Measurements from ENCODE around the gene CFAP20DC. TPM values are rescaled to one million over a fixed set of nuclear protein-coding genes. Genes with fewer than 3 reads are reported as not detected.

Gene CFAP20DC
- total RNA-seq, 1 donor from 2014 or later, result 5.4 TPM

DNA sequence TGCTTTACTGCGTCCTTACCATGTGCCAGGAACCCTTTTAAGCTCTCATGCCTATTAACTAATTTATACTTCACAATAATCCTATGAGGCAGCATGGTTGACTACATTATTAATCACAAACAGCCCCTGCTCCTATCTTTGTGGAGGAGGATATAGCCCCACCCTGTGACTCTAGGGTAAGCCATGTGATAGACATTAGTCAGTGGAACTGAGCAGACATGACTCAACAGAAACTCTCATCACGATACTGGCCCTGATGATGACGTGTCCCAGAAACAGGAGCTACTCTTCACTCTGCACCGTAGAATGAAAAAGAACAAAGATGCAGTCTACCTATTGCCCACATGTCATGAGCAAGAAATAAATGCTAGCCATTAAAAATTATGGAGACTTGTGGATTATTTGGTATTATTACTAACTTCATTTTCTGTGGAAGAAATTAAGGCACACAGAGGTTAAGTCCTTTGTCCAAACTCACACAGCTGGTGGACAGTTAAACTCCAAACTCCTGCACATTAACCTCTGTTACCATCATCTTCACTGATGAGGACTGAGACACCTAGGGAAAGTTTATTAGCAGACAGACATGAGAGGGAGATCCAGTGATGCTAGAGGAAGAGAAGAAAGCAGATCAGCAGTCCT is 51.2 kb downstream of the CFAP20DC start:
- intact Hi-C loops (cut with DNase I), result no loop called here

GRCh38 chr3:58996730-58997129 is 53.1 kb downstream of the CFAP20DC start:
- Histone ChIP-seq H3K36me3 (no peaks in the 10 kb centered on the region), H3K4me3 (no peak overlapping the region), H3K27me3 (no peaks in the 10 kb centered on the region), H3K27ac (no peak overlapping the region), H3K4me1 (peaks cover 6% of the 10 kb centered on the region), H3K9me3 (no peaks in the 10 kb centered on the region)
- TF ChIP-seq POLR2AphosphoS5 (IDR thresholded peaks at IDR 0.05; ENCODE audit: insufficient read depth in 1 of 2, low read depth in 1 of 2) (no peak), CTCF (IDR thresholded peaks at IDR 0.05) (no peak), POLR2A (IDR thresholded peaks at IDR 0.05) (no peak)
- intact Hi-C loops (cut with DNase I), result no loop called here
- no peak for DNase-seq (ENCODE audit: extremely low spot score in 2 of 2)

More for the DNA sequence above, 51.2 kb downstream of the CFAP20DC start:
- H3K36me3 ChIP-seq, result no peaks in the 10 kb centered on the region
- H3K9me3 ChIP-seq, result no peaks in the 10 kb centered on the region
- no peak for DNase-seq (ENCODE audit: extremely low spot score in 2 of 2)
- TF ChIP-seq POLR2A (IDR thresholded peaks at IDR 0.05) (no peak), CTCF (IDR thresholded peaks at IDR 0.05) (no peak), POLR2AphosphoS5 (IDR thresholded peaks at IDR 0.05; ENCODE audit: insufficient read depth in 1 of 2, low read depth in 1 of 2) (peak in 1 of 2 donors; percentile 75)
- no peaks in the 10 kb centered on the region for H3K27me3 ChIP-seq
- H3K4me3 ChIP-seq, result no peak overlapping the region
- H3K27ac ChIP-seq, result peak overlapping the region; percentile 37
- H3K4me1 ChIP-seq, result peaks cover 6% of the 10 kb centered on the region

DNA sequence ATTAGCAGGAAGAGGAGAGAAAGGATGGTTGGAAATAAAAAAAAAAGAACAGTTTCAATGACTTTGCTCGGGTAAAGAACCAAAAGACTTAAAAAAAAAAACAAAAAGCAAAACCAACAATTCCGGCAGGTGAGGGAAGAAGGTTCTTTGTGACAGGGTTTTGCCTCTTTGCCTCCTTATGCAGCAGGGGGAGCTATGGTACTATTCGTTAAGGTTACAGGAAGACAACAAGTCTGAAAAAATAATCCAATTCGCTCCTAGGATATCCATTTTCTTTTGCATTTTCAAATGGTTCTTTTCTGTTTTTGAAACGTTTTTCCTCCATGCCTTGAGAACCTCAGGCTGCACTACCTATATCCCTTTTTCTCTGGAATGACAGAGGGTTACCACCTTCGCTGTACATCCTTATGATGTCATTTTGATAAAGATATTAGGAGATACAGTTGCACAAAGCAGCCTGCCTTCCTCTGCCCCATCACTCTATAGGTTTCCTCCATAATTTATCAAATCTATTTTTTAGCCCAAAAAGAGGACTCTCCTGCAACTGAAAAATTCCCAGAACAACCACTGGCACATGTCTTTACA is 55.0 kb downstream of the CFAP20DC start:
- intact Hi-C loops (cut with DNase I), result no loop called here
- Histone ChIP-seq H3K4me3 (no peak overlapping the region), H3K4me1 (peaks cover 6% of the 10 kb centered on the region), H3K9me3 (no peaks in the 10 kb centered on the region), H3K36me3 (no peaks in the 10 kb centered on the region), H3K27me3 (no peaks in the 10 kb centered on the region), H3K27ac (no peak overlapping the region)
- TF ChIP-seq POLR2AphosphoS5 (IDR thresholded peaks at IDR 0.05; ENCODE audit: insufficient read depth in 1 of 2, low read depth in 1 of 2) (peak in 1 of 2 donors; percentile 19), POLR2A (IDR thresholded peaks at IDR 0.05) (no peak), CTCF (IDR thresholded peaks at IDR 0.05) (no peak)
- no peak for DNase-seq (ENCODE audit: extremely low spot score in 2 of 2)

GRCh38 chr3:58993547-58993946 is 56.3 kb downstream of the CFAP20DC start:
- Histone ChIP-seq H3K9me3 (no peaks in the 10 kb centered on the region), H3K4me3 (no peak overlapping the region), H3K4me1 (no peaks in the 10 kb centered on the region), H3K27ac (no peak overlapping the region), H3K36me3 (no peaks in the 10 kb centered on the region), H3K27me3 (no peaks in the 10 kb centered on the region)
- TF ChIP-seq CTCF (IDR thresholded peaks at IDR 0.05), result no peak
- TF ChIP-seq POLR2AphosphoS5 (IDR thresholded peaks at IDR 0.05; ENCODE audit: insufficient read depth in 1 of 2, low read depth in 1 of 2), result no peak
- no peak for TF ChIP-seq POLR2A (IDR thresholded peaks at IDR 0.05)
- intact Hi-C loops (cut with DNase I), result no loop called here
- no peak for DNase-seq (ENCODE audit: extremely low spot score in 2 of 2)

GRCh38 chr3:58991623-58992022 is 58.2 kb downstream of the CFAP20DC start:
- Histone ChIP-seq H3K9me3 (no peaks in the 10 kb centered on the region), H3K4me1 (no peaks in the 10 kb centered on the region), H3K36me3 (no peaks in the 10 kb centered on the region), H3K4me3 (no peak overlapping the region), H3K27me3 (no peaks in the 10 kb centered on the region), H3K27ac (no peak overlapping the region)
- DNase-seq (ENCODE audit: extremely low spot score in 2 of 2), result no peak
- TF ChIP-seq POLR2A (IDR thresholded peaks at IDR 0.05) (no peak), POLR2AphosphoS5 (IDR thresholded peaks at IDR 0.05; ENCODE audit: insufficient read depth in 1 of 2, low read depth in 1 of 2) (no peak), CTCF (IDR thresholded peaks at IDR 0.05) (no peak)
- intact Hi-C loops (cut with DNase I), result no loop called here

All from vagina (tissue), 2 donors.